Endothelial cell of umbilical vein (primary cell): ENCODE results near the gene HAND1. TPM values are rescaled to one million over a fixed set of nuclear protein-coding genes. Genes with fewer than 3 reads are reported as not detected.

ENCODE experiments used
- BruUV-seq: library from RNA; stranded (reverse); fragments of 400-500 nt; replicated peaks from 2 replicates; lab custom pipeline; 2021; lab: Mats Ljungman, UMichigan
- CTCF ChIA-PET: fragments of 300-600, 350-600 bp; sonication (Branson Sonifier 250); formaldehyde crosslinking; loops from one replicate; lab custom pipeline; 2021; ENCODE audit warnings: antibody characterized with exemption, inconsistent platforms; lab: Charles Lee
- POLR2A ChIA-PET: fragments of 300-600, 350-600 bp; sonication (Branson Sonifier 250); formaldehyde crosslinking; loops from one replicate; lab custom pipeline; 2021; ENCODE audit warnings: antibody characterized with exemption, inconsistent platforms; lab: Charles Lee
- DNase-seq: peaks from one replicate; pipeline ENCODE4 v3.0.0-alpha.2; 2011; ENCODE audit warnings: low read depth, low spot score
- FAIRE-seq: peaks from 2 replicates; lab custom pipeline; 2011; peaks lifted over from hg19 to GRCh38; lab: Jason Lieb, UNC
- H2AFZ ChIP-seq: 2 replicates; pipeline ENCODE4 v1.6.0; 2012; ENCODE audit warnings: low read depth, low read length, control low read depth, inconsistent platforms
- H3K27ac ChIP-seq: 2 replicates; pipeline ENCODE4 v1.5.1; 2011; ENCODE audit warnings: low read depth, mild to moderate bottlenecking, control low read depth, low read length, moderate library complexity; ENCODE audit not compliant: insufficient read depth
- H3K27me3 ChIP-seq, 2 experiments: 2 replicates each; pipeline versions ENCODE4 v1.6.0 to v1.6.1; 2011; ENCODE audit warnings: low read length in 2 of 2, mixed read lengths in 1 of 2; ENCODE audit not compliant: control insufficient read depth in 2 of 2, insufficient read depth in 2 of 2
- H3K36me3 ChIP-seq, 2 experiments: 2 replicates in 1 of 2; 3 replicates in 1 of 2; pipeline ENCODE4 v1.5.1; 2011; ENCODE audit warnings: low read length in 2 of 2, mild to moderate bottlenecking in 1 of 2, moderate library complexity in 1 of 2; ENCODE audit not compliant: control insufficient read depth in 2 of 2, insufficient read depth in 2 of 2; ENCODE audit errors: extremely low read depth in 1 of 2
- H3K4me1 ChIP-seq: 3 replicates; pipeline ENCODE4 v1.5.1; 2011; ENCODE audit warnings: mild to moderate bottlenecking, low read length; ENCODE audit not compliant: control insufficient read depth, insufficient read depth; ENCODE audit errors: extremely low read depth
- H3K4me2 ChIP-seq: 2 replicates; pipeline ENCODE4 v1.6.1; 2011; ENCODE audit warnings: low read length, control low read depth, mixed read lengths; ENCODE audit not compliant: insufficient read depth
- H3K4me3 ChIP-seq, 3 experiments: fragments of 200-600 bp in 1 of 3; sonication (generic), shearing (Covaris generic) in 1 of 3; replicated peaks in 1 of 3; 2 replicates each; pipeline ENCODE4 v1.5.1; 2011 to 2016; ENCODE audit warnings: control low read depth in 3 of 3, low read length in 3 of 3, mild to moderate bottlenecking in 2 of 3, inconsistent platforms in 1 of 3, low read depth in 1 of 3, moderate library complexity in 1 of 3; ENCODE audit not compliant: insufficient read depth in 1 of 3
- H3K79me2 ChIP-seq: 2 replicates; pipeline ENCODE4 v1.6.0; 2012; ENCODE audit warnings: low read length, inconsistent platforms; ENCODE audit not compliant: control insufficient read depth, insufficient read depth
- H3K9ac ChIP-seq: replicated peaks from 2 replicates; pipeline ENCODE3; 2011; ENCODE audit warnings: low read length, control low read depth; ENCODE audit not compliant: insufficient read depth; ENCODE audit errors: extremely low read depth
- H3K9me1 ChIP-seq: replicated peaks from 3 replicates; pipeline ENCODE4 v1.6.0; 2011; ENCODE audit warnings: mild to moderate bottlenecking, low read length; ENCODE audit not compliant: control insufficient read depth, insufficient read depth; ENCODE audit errors: extremely low read depth
- H3K9me3 ChIP-seq: replicated peaks from 2 replicates; pipeline ENCODE4 v1.5.1; 2012; ENCODE audit warnings: low read length, inconsistent platforms; ENCODE audit not compliant: control insufficient read depth, insufficient read depth
- H4K20me1 ChIP-seq: replicated peaks from 2 replicates; pipeline ENCODE3; 2011; ENCODE audit warnings: mild to moderate bottlenecking, low read length; ENCODE audit not compliant: control insufficient read depth, insufficient read depth; ENCODE audit errors: extremely low read depth
- EZH2 ChIP-seq: IDR thresholded peaks from 2 replicates; pipeline ENCODE4 v1.6.1; 2012; ENCODE audit warnings: borderline replicate concordance, low read depth, mild to moderate bottlenecking, moderate library complexity, low read length, inconsistent platforms; ENCODE audit not compliant: severe bottlenecking
- dilution Hi-C: fragments of 300-500 bp; cut with MboI; formaldehyde crosslinking; loops from one replicate; pipeline ENCODE4 v1.15.0; 2019; ENCODE audit warnings: low sequenced_read_pairs; ENCODE audit not compliant: extremely low pct_ligation_motif_present
- intact Hi-C: fragments of 100-400 bp; cut with micrococcal nuclease; formaldehyde crosslinking; loops from one replicate; pipeline ENCODE4 v1.10.0; 2022
- polyA plus RNA-seq, 4 experiments: library from polyadenylated mRNA; depleted of rRNA in 3 of 4; stranded (reverse) in 3 of 4; unstranded in 1 of 4; fragments of >200 nt; gene quantifications; 2 replicates each; pipeline versions ENCODE4 v1.2.1 to v1.2.3, GENCODE V29; 2011 to 2012; ENCODE audit warnings: missing spikeins in 1 of 4
- total RNA-seq: library from RNA; stranded (reverse); gene quantifications from 2 replicates; pipeline ENCODE4 v1.2.3, GENCODE V29; 2021
- TF ChIP-seq, protein P1 (sequence below), 2 donors: IDR thresholded peaks; 1 replicate in 1 of 2; 2 replicates in 1 of 2; pipeline ENCODE4 v1.5.1; 2011; ENCODE audit warnings: low read length in 2 of 2, mild to moderate bottlenecking in 2 of 2, moderate library complexity in 2 of 2, control low read depth in 1 of 2, inconsistent platforms in 1 of 2, low read depth in 1 of 2; ENCODE audit not compliant: insufficient read depth in 1 of 2; ENCODE audit errors: extremely low read depth in 1 of 2

The HAND1 gene
- total and polyA plus RNA-seq, 2 donors (not counting 3 experiments of a cell fraction or from before 2014, with no cell fraction given): not detected

GRCh38 chr5:154483654-154484392 lies 5.8 kb upstream of the HAND1 start:
- H3K27ac ChIP-seq: no peak overlapping the region
- no peaks in the 10 kb centered on the region for H3K4me1 ChIP-seq
- POLR2A ChIA-PET: no interaction called here
- no peaks in the 10 kb centered on the region for H3K9me1 ChIP-seq
- H4K20me1 ChIP-seq: no peaks in the 10 kb centered on the region
- no peak for FAIRE-seq
- no peak overlapping the region for H3K9ac ChIP-seq
- H2AFZ ChIP-seq: no peak overlapping the region
- dilution Hi-C loops: no loop called here
- BruUV-seq: no TSS peak
- no peak for DNase-seq
- H3K4me2 ChIP-seq: no peak overlapping the region
- no peaks in the 10 kb centered on the region for H3K36me3 ChIP-seq
- intact Hi-C loops: no loop called here
- H3K79me2 ChIP-seq: no peaks in the 10 kb centered on the region
- H3K4me3 ChIP-seq: no peak overlapping the region
- CTCF ChIA-PET: interaction anchor here (1.2 to 2.3 kb wide), 4 partner anchors 12 to 37 kb away, joined by 3 to 10 read pairs (median 6); no protein-coding TSS in a partner anchor
- no peaks in the 10 kb centered on the region for H3K9me3 ChIP-seq
- peaks cover 88 to 91% of the 10 kb centered on the region in 2 experiments for H3K27me3 ChIP-seq
- TF ChIP-seq, protein P1, sequence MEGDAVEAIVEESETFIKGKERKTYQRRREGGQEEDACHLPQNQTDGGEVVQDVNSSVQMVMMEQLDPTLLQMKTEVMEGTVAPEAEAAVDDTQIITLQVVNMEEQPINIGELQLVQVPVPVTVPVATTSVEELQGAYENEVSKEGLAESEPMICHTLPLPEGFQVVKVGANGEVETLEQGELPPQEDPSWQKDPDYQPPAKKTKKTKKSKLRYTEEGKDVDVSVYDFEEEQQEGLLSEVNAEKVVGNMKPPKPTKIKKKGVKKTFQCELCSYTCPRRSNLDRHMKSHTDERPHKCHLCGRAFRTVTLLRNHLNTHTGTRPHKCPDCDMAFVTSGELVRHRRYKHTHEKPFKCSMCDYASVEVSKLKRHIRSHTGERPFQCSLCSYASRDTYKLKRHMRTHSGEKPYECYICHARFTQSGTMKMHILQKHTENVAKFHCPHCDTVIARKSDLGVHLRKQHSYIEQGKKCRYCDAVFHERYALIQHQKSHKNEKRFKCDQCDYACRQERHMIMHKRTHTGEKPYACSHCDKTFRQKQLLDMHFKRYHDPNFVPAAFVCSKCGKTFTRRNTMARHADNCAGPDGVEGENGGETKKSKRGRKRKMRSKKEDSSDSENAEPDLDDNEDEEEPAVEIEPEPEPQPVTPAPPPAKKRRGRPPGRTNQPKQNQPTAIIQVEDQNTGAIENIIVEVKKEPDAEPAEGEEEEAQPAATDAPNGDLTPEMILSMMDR (IDR thresholded peaks at IDR 0.05; ENCODE audit: extremely low read depth in 1 of 2, insufficient read depth in 1 of 2, low read depth in 1 of 2, low read length in 2 of 2): no peak
- peak; percentile 86 for TF ChIP-seq EZH2
